PC-3 (cell line): ENCODE measurements around the gene GPR18.

ENCODE experiments used
- EZH2 ChIP-seq: fragments of 300-600 bp; sonication (generic); IDR thresholded peaks from one replicate; pipeline ENCODE4 v1.6.1; 2017; ENCODE audit warnings: antibody characterized with exemption, mild to moderate bottlenecking, low read length; ENCODE audit not compliant: unreplicated experiment
- TF ChIP-seq, protein P1 (sequence below): fragments of 300-600 bp; sonication (generic); conservative IDR thresholded peaks from 2 replicates; pipeline ENCODE4 v1.5.1; 2017; ENCODE audit warnings: antibody characterized with exemption, low read depth, mild to moderate bottlenecking, low read length

DNA sequence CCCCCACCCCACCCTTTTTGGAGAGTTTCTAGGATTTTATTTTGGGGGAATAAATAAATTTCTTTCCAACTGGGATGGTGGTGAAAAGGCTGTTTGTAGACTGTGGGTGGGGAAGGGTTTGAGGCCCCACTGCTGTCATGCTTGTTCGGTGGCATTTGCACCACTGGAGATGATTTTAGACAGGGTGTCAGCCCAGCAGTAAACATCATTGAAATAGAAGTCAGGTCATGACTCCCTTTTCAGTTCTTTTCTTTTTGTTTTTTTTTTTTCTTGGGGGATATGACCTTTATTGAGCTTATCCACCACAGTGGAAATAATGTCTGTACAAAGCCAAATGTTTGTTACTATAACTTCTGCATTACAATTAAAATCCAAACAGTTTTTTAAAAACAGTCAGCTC is 43.4 kb downstream of the GPR18 start:
- TF ChIP-seq, protein P1, sequence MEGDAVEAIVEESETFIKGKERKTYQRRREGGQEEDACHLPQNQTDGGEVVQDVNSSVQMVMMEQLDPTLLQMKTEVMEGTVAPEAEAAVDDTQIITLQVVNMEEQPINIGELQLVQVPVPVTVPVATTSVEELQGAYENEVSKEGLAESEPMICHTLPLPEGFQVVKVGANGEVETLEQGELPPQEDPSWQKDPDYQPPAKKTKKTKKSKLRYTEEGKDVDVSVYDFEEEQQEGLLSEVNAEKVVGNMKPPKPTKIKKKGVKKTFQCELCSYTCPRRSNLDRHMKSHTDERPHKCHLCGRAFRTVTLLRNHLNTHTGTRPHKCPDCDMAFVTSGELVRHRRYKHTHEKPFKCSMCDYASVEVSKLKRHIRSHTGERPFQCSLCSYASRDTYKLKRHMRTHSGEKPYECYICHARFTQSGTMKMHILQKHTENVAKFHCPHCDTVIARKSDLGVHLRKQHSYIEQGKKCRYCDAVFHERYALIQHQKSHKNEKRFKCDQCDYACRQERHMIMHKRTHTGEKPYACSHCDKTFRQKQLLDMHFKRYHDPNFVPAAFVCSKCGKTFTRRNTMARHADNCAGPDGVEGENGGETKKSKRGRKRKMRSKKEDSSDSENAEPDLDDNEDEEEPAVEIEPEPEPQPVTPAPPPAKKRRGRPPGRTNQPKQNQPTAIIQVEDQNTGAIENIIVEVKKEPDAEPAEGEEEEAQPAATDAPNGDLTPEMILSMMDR: no peak
- no peak for TF ChIP-seq EZH2
